Mononuclear cell (primary cell): Measurements from ENCODE around the gene AGGF1. TPM values are rescaled to one million over a fixed set of nuclear protein-coding genes. Genes with fewer than 3 reads are reported as not detected.
"Not testable (repeated sequence)": the region's sequence is repeated elsewhere in the genome, so short reads cannot be mapped to it uniquely, and the experiment has no call there.

Experiments
- H3K27me3 ChIP-seq: 2 replicates; pipeline ENCODE4 v1.6.0; 2011; ENCODE audit warnings: low read length, control low read depth; ENCODE audit not compliant: insufficient read depth
- H3K4me1 ChIP-seq: 2 replicates; pipeline ENCODE4 v1.5.1; 2011; ENCODE audit warnings: mild to moderate bottlenecking, low read length, control low read depth; ENCODE audit not compliant: insufficient read depth
- H3K4me3 ChIP-seq: 2 replicates; pipeline ENCODE4 v1.5.1; 2011; ENCODE audit warnings: mild to moderate bottlenecking, low read length, moderate library complexity
- H3K9me3 ChIP-seq: 2 replicates; pipeline ENCODE4 v1.5.1; 2011; ENCODE audit warnings: low read depth, mild to moderate bottlenecking, control low read depth, low read length
- total RNA-seq: library from RNA; depleted of rRNA; stranded (reverse); fragments of >200 nt; gene quantifications from one replicate; pipeline ENCODE4 v1.2.3, GENCODE V29; 2012

Gene AGGF1
- total RNA-seq, 1 donor: 15.2 TPM

DNA sequence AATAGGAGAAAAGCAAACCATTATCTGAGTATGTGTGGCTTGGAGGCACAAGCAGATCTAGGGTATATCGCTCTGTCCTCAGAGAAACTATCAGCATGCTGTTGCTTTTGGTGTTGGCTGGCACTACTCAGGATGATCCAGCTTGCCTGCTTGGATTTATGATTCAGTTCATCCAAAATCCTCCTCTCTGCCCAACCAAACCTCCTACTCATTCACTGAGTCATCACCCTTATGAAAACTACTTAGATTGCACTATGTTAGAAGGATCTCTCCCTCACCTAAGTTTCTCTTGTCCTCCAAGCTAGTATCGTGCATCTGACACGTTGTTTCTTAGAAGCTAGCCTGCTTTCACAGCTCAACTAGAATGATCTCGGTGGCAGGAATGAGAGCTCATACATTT, 71.1 kb downstream of the AGGF1 start:
- no peaks in the 10 kb centered on the region for H3K27me3 ChIP-seq
- H3K9me3 ChIP-seq: no peaks in the 10 kb centered on the region
- H3K4me1 ChIP-seq: no peaks in the 10 kb centered on the region
- no peak overlapping the region for H3K4me3 ChIP-seq

DNA sequence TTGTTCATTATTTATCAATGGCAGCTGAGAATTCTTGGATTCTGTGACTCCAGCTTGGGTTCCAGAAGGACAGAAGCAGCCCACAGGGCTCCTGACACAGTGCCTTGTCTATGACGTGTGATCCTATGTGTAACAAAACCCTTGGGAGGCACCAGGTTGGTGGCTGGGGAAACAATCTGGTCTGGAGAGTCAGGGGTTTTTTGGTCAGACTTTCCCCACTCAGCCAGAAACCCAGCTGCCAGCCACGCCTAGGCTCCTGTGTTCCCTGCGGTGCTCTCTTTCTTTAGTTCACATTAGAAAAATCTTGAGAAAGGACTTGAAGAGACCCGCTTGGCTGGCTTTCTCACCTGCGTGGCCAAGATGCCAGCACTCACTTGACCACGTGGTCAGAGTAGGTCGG, 72.3 kb downstream of the AGGF1 start:
- Histone ChIP-seq H3K9me3 (no peaks in the 10 kb centered on the region), H3K4me3 (no peak overlapping the region), H3K27me3 (no peaks in the 10 kb centered on the region), H3K4me1 (no peaks in the 10 kb centered on the region)

DNA sequence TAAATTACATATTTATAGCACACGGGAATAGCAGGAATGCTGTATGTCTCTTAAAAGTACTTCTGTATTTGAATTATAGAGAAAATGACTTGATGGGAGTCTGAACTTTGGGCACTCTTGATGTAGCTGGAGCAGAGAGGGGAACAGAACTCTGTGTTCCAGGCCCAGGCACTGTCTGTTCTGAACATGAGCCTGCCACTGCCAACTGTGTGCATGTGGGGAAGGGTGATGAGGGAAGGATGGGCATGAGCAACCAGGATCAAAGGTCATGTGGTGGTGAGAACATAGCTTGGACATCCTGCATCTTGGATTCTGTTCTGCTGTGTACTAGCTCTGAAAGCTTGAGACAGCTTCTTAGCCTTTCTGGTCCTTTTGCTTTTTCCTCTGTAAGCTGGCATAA, 73.3 kb downstream of the AGGF1 start:
- H3K9me3 ChIP-seq: no peaks in the 10 kb centered on the region
- no peaks in the 10 kb centered on the region for H3K4me1 ChIP-seq
- H3K27me3 ChIP-seq: no peaks in the 10 kb centered on the region
- H3K4me3 ChIP-seq: no peak overlapping the region

DNA sequence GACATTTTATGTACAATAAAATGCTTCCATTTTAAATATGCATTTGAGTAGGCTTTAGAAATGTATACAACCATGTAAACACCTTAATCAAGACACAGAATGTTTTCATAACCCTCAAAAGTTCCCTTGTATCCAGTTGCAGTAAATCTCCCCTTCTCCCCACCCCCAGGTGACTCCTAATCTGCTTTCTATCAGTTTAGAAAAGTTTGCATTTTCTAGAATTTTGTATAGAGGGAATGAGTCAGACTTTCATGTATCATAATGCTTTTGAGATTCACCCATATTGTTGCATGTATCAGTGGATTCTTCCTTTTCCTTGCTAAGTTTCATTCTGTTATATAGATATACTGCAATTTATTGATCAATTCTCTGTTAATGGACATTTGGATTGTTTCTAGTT, 74.6 kb downstream of the AGGF1 start:
- Histone ChIP-seq H3K4me1 (no peaks in the 10 kb centered on the region), H3K4me3 (no peak overlapping the region), H3K9me3 (no peaks in the 10 kb centered on the region), H3K27me3 (no peaks in the 10 kb centered on the region)

GRCh38 chr5:77107035-77107434, 76.8 kb downstream of the AGGF1 start:
- not testable (repeated sequence) for H3K9me3 ChIP-seq, H3K27me3 ChIP-seq, H3K4me1 ChIP-seq, H3K4me3 ChIP-seq

Other genes starting within 250 kb of the AGGF1 start
- gene F2RL1, start 211.4 kb upstream of the AGGF1 start, total RNA-seq: 4.2 TPM
- gene S100Z, start 180.4 kb upstream of the AGGF1 start, total RNA-seq: 5.6 TPM
- not detected for gene CRHBP, start 77.4 kb upstream of the AGGF1 start, total RNA-seq
- 1.9 TPM for gene ZBED3, start 56.9 kb downstream of the AGGF1 start, total RNA-seq
- gene PDE8B, start 180.3 kb downstream of the AGGF1 start, total RNA-seq: 0.21 TPM